Trophoblast cell (in vitro differentiated cells and primary cell): ENCODE measurements around the gene PTPN7.

ENCODE experiments used
- DNase-seq, 2 donors: peaks; one replicate each; pipeline ENCODE4 v3.0.0-alpha.2; 2016
- H2AFZ ChIP-seq: 2 replicates; pipeline ENCODE4 v1.6.1; 2013; ENCODE audit warnings: low read length, moderate library complexity, mild to moderate bottlenecking; ENCODE audit not compliant: insufficient read depth, poor library complexity
- H2AK5ac ChIP-seq: 2 replicates; pipeline ENCODE4 v1.6.1; 2013; ENCODE audit warnings: mild to moderate bottlenecking, low read length
- H2BK120ac ChIP-seq: 2 replicates; pipeline ENCODE4 v1.6.1; 2013; ENCODE audit warnings: low read length, mild to moderate bottlenecking, moderate library complexity; ENCODE audit not compliant: insufficient read depth, poor library complexity
- H2BK12ac ChIP-seq: 2 replicates; pipeline ENCODE4 v1.6.1; 2013; ENCODE audit warnings: mild to moderate bottlenecking, low read length, moderate library complexity
- H2BK5ac ChIP-seq: 2 replicates; pipeline ENCODE4 v1.6.1; 2013; ENCODE audit warnings: low read length, low read depth, moderate library complexity, mild to moderate bottlenecking; ENCODE audit not compliant: poor library complexity
- H3K14ac ChIP-seq: 2 replicates; pipeline ENCODE4 v1.6.1; 2013; ENCODE audit warnings: mild to moderate bottlenecking, low read length
- H3K18ac ChIP-seq: 2 replicates; pipeline ENCODE4 v1.6.1; 2013; ENCODE audit warnings: mild to moderate bottlenecking, low read length
- H3K23ac ChIP-seq: 2 replicates; pipeline ENCODE4 v1.6.1; 2013; ENCODE audit warnings: low read length
- H3K27ac ChIP-seq: 2 replicates; pipeline ENCODE4 v1.5.1; 2013; ENCODE audit warnings: low read depth, mild to moderate bottlenecking, inconsistent platforms, low read length, moderate library complexity
- H3K27me3 ChIP-seq: 2 replicates; pipeline ENCODE4 v1.6.1; 2013; ENCODE audit warnings: inconsistent platforms, mild to moderate bottlenecking, low read length, moderate library complexity; ENCODE audit not compliant: insufficient read depth
- H3K36me3 ChIP-seq, 2 experiments: 1 replicate in 1 of 2; 2 replicates in 1 of 2; pipeline ENCODE4 v1.6.1; 2013; ENCODE audit warnings: low read length in 2 of 2, mild to moderate bottlenecking in 2 of 2, moderate library complexity in 1 of 2; ENCODE audit not compliant: insufficient read depth in 2 of 2, control insufficient read depth in 1 of 2
- H3K4ac ChIP-seq: 2 replicates; pipeline ENCODE4 v1.6.1; 2013; ENCODE audit warnings: low read depth, mild to moderate bottlenecking, low read length, moderate library complexity
- H3K4me1 ChIP-seq, 2 experiments: 1 replicate in 1 of 2; 2 replicates in 1 of 2; pipeline ENCODE4 v1.6.1; 2013; ENCODE audit warnings: low read length in 2 of 2, mild to moderate bottlenecking in 2 of 2, moderate library complexity in 1 of 2; ENCODE audit not compliant: insufficient read depth in 2 of 2, control insufficient read depth in 1 of 2
- H3K4me2 ChIP-seq: 2 replicates; pipeline ENCODE4 v1.6.1; 2013; ENCODE audit warnings: inconsistent platforms, mild to moderate bottlenecking, low read length, moderate library complexity
- H3K4me3 ChIP-seq: 2 replicates; pipeline ENCODE4 v1.5.1; 2013; ENCODE audit warnings: mild to moderate bottlenecking, low read depth, low read length, inconsistent platforms
- H3K79me1 ChIP-seq: one replicate; pipeline ENCODE4 v1.6.1; 2013; ENCODE audit warnings: low read length
- H3K79me2 ChIP-seq: 2 replicates; pipeline ENCODE4 v1.6.1; 2013; ENCODE audit warnings: low read length, mild to moderate bottlenecking; ENCODE audit not compliant: control insufficient read depth, insufficient read depth, poor library complexity
- H3K9ac ChIP-seq: 2 replicates; pipeline ENCODE4 v1.6.1; 2013; ENCODE audit warnings: mild to moderate bottlenecking, low read length
- H3K9me3 ChIP-seq: 2 replicates; pipeline ENCODE4 v1.6.1; 2013; ENCODE audit warnings: low read depth, mild to moderate bottlenecking, control low read depth, inconsistent platforms, low read length; ENCODE audit not compliant: insufficient read depth
- H4K12ac ChIP-seq: 2 replicates; pipeline ENCODE4 v1.6.1; 2013; ENCODE audit warnings: low read depth, mild to moderate bottlenecking, low read length, moderate library complexity
- H4K8ac ChIP-seq: 2 replicates; pipeline ENCODE4 v1.6.1; 2013; ENCODE audit warnings: low read depth, mild to moderate bottlenecking, low read length, moderate library complexity
- H4K91ac ChIP-seq: one replicate; pipeline ENCODE4 v1.6.1; 2013; ENCODE audit warnings: low read depth, mild to moderate bottlenecking, low read length, moderate library complexity
- WGBS: extraction: QIAGEN DNeasy Blood & Tissue Kit; methylation state at CpG from one replicate; pipeline ENCODE4 v1.1.7; 2013; ENCODE audit warnings: missing lambda C conversion rate; ENCODE audit not compliant: insufficient read length, insufficient coverage; ENCODE audit errors: extremely low coverage; 5-methylcytosine and 5-hydroxymethylcytosine counted together

PTPN7 gene

GRCh38 chr1:202124142-202124541 lies 36.3 kb downstream of the PTPN7 start:
- Histone ChIP-seq H3K79me1 (no peaks in the 10 kb centered on the region), H2AFZ (no peak overlapping the region), H4K91ac (no peak overlapping the region), H3K4me2 (no peak overlapping the region), H3K79me2 (no peaks in the 10 kb centered on the region), H3K4ac (no peak overlapping the region), H2AK5ac (no peak overlapping the region), H3K23ac (no peak overlapping the region), H3K9ac (no peak overlapping the region), H4K8ac (no peak overlapping the region), H4K12ac (no peak overlapping the region), H2BK12ac (no peak overlapping the region), H2BK120ac (no peak overlapping the region), H3K36me3 (no peaks in the 10 kb centered on the region), H3K14ac (no peak overlapping the region), H3K18ac (no peak overlapping the region), H3K4me3 (no peak overlapping the region), H2BK5ac (no peak overlapping the region), H3K4me1 (peaks cover 0 to 3% of the 10 kb centered on the region in 2 experiments), H3K27ac (no peak overlapping the region), H3K9me3 (peaks cover 1% of the 10 kb centered on the region), H3K27me3 (no peaks in the 10 kb centered on the region)
- DNase-seq, result no peak
- no CpG with 5 or more reads among the region's 7 CpGs for WGBS

- Histone ChIP-seq H2AK5ac (no peak overlapping the region), H3K36me3 (no peaks in the 10 kb centered on the region), H3K79me2 (no peaks in the 10 kb centered on the region), H3K9ac (no peak overlapping the region), H3K27ac (no peak overlapping the region), H2AFZ (no peak overlapping the region), H3K4me3 (no peak overlapping the region), H3K9me3 (peaks cover 1% of the 10 kb centered on the region), H2BK120ac (no peak overlapping the region), H3K4ac (no peak overlapping the region), H4K91ac (no peak overlapping the region), H3K23ac (no peak overlapping the region), H3K27me3 (no peaks in the 10 kb centered on the region), H3K18ac (no peak overlapping the region), H2BK5ac (no peak overlapping the region), H3K14ac (no peak overlapping the region), H2BK12ac (no peak overlapping the region), H3K79me1 (no peaks in the 10 kb centered on the region), H4K12ac (no peak overlapping the region), H3K4me1 (peaks cover 3 to 6% of the 10 kb centered on the region in 2 experiments), H3K4me2 (no peak overlapping the region), H4K8ac (no peak overlapping the region)
- no peak for DNase-seq
- no CpG with 5 or more reads among the region's 10 CpGs for WGBS
Observed at GRCh38 chr1:202123336-202123813, 37.0 kb downstream of the PTPN7 start.

GRCh38 chr1:202122639-202123335 lies 37.6 kb downstream of the PTPN7 start, which contains the start of gene GPR37L1:
Gene GPR37L1, plus strand, starts transcription at chr1:202122917. Its CDS starts 47 bp downstream, at chr1:202122964.
- Histone ChIP-seq H4K91ac (no peak within 1 kb of the TSS), H3K36me3 (no peaks in the 10 kb centered on the region), H2BK120ac (no peak within 1 kb of the TSS), H3K4me3 (no peak within 1 kb of the TSS), H3K9ac (no peak within 1 kb of the TSS), H3K79me2 (no peaks in the 10 kb centered on the region), H3K27ac (no peak within 1 kb of the TSS), H3K18ac (no peak within 1 kb of the TSS), H2AK5ac (no peak within 1 kb of the TSS), H4K8ac (no peak within 1 kb of the TSS), H3K14ac (no peak within 1 kb of the TSS), H4K12ac (no peak within 1 kb of the TSS), H3K23ac (no peak within 1 kb of the TSS), H3K27me3 (no peaks in the 10 kb centered on the region), H3K9me3 (no peaks in the 10 kb centered on the region), H2AFZ (no peak within 1 kb of the TSS), H3K4me1 (peaks cover 3 to 6% of the 10 kb centered on the region in 2 experiments), H2BK5ac (no peak within 1 kb of the TSS), H3K4ac (no peak within 1 kb of the TSS), H2BK12ac (no peak within 1 kb of the TSS), H3K79me1 (no peaks in the 10 kb centered on the region), H3K4me2 (no peak within 1 kb of the TSS)
- DNase-seq, result peak; percentile 56 to 59
- no CpG with 5 or more reads among the region's 19 CpGs for WGBS

- Histone ChIP-seq H3K27ac (no peak overlapping the region), H3K27me3 (no peaks in the 10 kb centered on the region), H3K4ac (no peak overlapping the region), H2AK5ac (no peak overlapping the region), H3K79me1 (no peaks in the 10 kb centered on the region), H3K36me3 (no peaks in the 10 kb centered on the region), H3K4me3 (no peak overlapping the region), H2BK120ac (no peak overlapping the region), H3K14ac (no peak overlapping the region), H3K23ac (no peak overlapping the region), H3K9me3 (no peaks in the 10 kb centered on the region), H2BK12ac (no peak overlapping the region), H2AFZ (no peak overlapping the region), H4K12ac (no peak overlapping the region), H3K4me1 (peaks cover 3 to 6% of the 10 kb centered on the region in 2 experiments), H2BK5ac (no peak overlapping the region), H4K91ac (no peak overlapping the region), H3K18ac (no peak overlapping the region), H3K9ac (no peak overlapping the region), H3K4me2 (no peak overlapping the region), H3K79me2 (no peaks in the 10 kb centered on the region), H4K8ac (no peak overlapping the region)
- WGBS, result no CpG with 5 or more reads among the region's 7 CpGs
- DNase-seq, result no peak
Observed at GRCh38 chr1:202121006-202121405, 39.4 kb downstream of the PTPN7 start.
